ENCODE results near the gene DST. TPM values are rescaled to one million over a fixed set of nuclear protein-coding genes. Genes with fewer than 3 reads are reported as not detected.

DST gene
- total and polyA plus RNA-seq, 2 experiments from 2014 or later = 103 to 369 TPM

DNA sequence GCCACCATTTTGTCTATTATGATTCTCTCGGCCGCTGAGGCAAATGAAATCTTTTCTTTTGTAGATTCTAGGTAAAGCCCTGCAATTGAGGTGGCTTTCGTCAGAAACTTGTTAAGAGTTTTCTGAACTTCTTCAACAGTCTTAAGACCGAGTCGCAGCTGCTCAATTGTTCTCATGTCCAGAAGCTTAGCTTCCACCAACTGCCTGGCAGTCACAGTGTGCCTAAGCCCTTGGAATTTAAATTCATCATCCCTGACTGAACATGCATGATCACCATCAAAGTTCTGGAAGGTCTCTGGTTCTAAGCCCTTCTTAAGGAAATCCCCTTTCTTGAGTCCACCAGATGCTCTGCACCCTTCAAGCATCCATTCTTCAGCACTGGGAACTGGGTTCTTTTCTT, 25.7 kb downstream of the DST start:
- no peak overlapping the region for H3K4me3 ChIP-seq
- no peaks in the 10 kb centered on the region for H3K27me3 ChIP-seq
- H3K9me3 ChIP-seq (ENCODE audit: low read depth) = no peaks in the 10 kb centered on the region
- H4K20me1 ChIP-seq (ENCODE audit: insufficient read depth, poor library complexity, severe bottlenecking) = no peaks in the 10 kb centered on the region
- H3K4me1 ChIP-seq (ENCODE audit: insufficient read depth) = no peaks in the 10 kb centered on the region
- no peak for DNase-seq (ENCODE audit: low spot score)
- no peak overlapping the region for H2AFZ ChIP-seq
- H3K4me2 ChIP-seq = no peak overlapping the region
- no peak overlapping the region for H3K27ac ChIP-seq
- 88% methylated on average over 5 of the region's 5 CpGs for WGBS (ENCODE audit: low lambda C conversion rate, missing lambda C conversion rate)
- no peaks in the 10 kb centered on the region for H3K9me2 ChIP-seq (replicated peaks; ENCODE audit: insufficient read depth)
- no peaks in the 10 kb centered on the region for H3K79me2 ChIP-seq
- H3K36me3 ChIP-seq (replicated peaks; ENCODE audit: insufficient read depth, low read depth) = no peaks in the 10 kb centered on the region
- TF ChIP-seq EZH2phosphoT487 (IDR thresholded peaks at IDR 0.05; ENCODE audit: low read depth, severe bottlenecking, unreplicated experiment) = no peak
- no peak for TF ChIP-seq CTCF (IDR thresholded peaks at IDR 0.05; ENCODE audit: poor library complexity)
- TF ChIP-seq EZH2 (IDR thresholded peaks at IDR 0.05; ENCODE audit: borderline replicate concordance) = no peak

DNA sequence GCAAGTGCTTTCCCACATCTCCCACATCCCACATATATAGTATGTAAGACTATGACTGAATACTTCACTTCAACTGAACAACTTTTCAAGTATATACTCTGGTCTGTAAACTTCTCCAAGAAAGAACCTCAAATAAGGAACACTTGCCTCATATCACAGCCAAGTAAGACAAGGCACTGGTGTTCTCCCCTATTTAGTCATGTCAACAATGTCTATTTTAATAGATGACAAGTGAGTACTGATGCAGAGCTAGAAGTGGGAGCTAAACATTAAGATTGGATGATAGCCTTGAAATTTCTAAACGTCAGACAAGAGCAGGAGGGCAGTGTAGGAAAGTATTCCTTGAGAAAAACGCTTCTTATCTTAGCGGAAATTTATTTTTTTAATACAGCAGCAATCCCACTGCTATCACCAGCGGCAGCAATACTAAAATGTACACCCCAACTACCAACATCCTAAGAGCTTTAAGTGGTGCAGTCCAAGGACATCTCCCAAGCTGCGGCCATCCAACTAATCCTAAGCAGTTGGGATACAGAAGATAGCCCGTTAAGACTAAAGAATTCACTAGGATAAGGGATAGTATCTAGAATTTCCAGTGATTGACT, 29.3 kb downstream of the DST start:
- TF ChIP-seq CTCF (IDR thresholded peaks at IDR 0.05; ENCODE audit: poor library complexity) (no peak), EZH2 (IDR thresholded peaks at IDR 0.05; ENCODE audit: borderline replicate concordance) (no peak), EZH2phosphoT487 (IDR thresholded peaks at IDR 0.05; ENCODE audit: low read depth, severe bottlenecking, unreplicated experiment) (no peak)
- Histone ChIP-seq H3K79me2 (no peaks in the 10 kb centered on the region), H3K36me3 (replicated peaks; ENCODE audit: insufficient read depth, low read depth) (no peaks in the 10 kb centered on the region), H3K4me3 (no peak overlapping the region), H4K20me1 (ENCODE audit: insufficient read depth, poor library complexity, severe bottlenecking) (no peaks in the 10 kb centered on the region), H3K4me1 (ENCODE audit: insufficient read depth) (no peaks in the 10 kb centered on the region), H3K9me3 (ENCODE audit: low read depth) (no peaks in the 10 kb centered on the region), H3K4me2 (no peak overlapping the region), H3K27ac (no peak overlapping the region), H2AFZ (no peak overlapping the region), H3K9me2 (replicated peaks; ENCODE audit: insufficient read depth) (no peaks in the 10 kb centered on the region), H3K27me3 (no peaks in the 10 kb centered on the region)
- DNase-seq (ENCODE audit: low spot score) = no peak
- 88% methylated on average over 6 of the region's 6 CpGs for WGBS (ENCODE audit: low lambda C conversion rate, missing lambda C conversion rate)

GRCh38 chr6:56608332-56608731, 34.4 kb downstream of the DST start:
- Histone ChIP-seq H3K79me2 (no peaks in the 10 kb centered on the region), H3K9me3 (ENCODE audit: low read depth) (no peaks in the 10 kb centered on the region), H3K27me3 (no peaks in the 10 kb centered on the region), H3K4me3 (no peak overlapping the region), H3K27ac (no peak overlapping the region), H3K9me2 (replicated peaks; ENCODE audit: insufficient read depth) (no peaks in the 10 kb centered on the region), H3K4me2 (no peak overlapping the region), H3K4me1 (ENCODE audit: insufficient read depth) (no peaks in the 10 kb centered on the region), H4K20me1 (ENCODE audit: insufficient read depth, poor library complexity, severe bottlenecking) (no peaks in the 10 kb centered on the region), H2AFZ (no peak overlapping the region), H3K36me3 (replicated peaks; ENCODE audit: insufficient read depth, low read depth) (no peaks in the 10 kb centered on the region)
- TF ChIP-seq CTCF (IDR thresholded peaks at IDR 0.05; ENCODE audit: poor library complexity) = no peak
- TF ChIP-seq EZH2 (IDR thresholded peaks at IDR 0.05; ENCODE audit: borderline replicate concordance) = no peak
- TF ChIP-seq EZH2phosphoT487 (IDR thresholded peaks at IDR 0.05; ENCODE audit: low read depth, severe bottlenecking, unreplicated experiment) = no peak
- DNase-seq (ENCODE audit: low spot score) = no peak
- 97% methylated on average over 4 of the region's 4 CpGs for WGBS (ENCODE audit: low lambda C conversion rate, missing lambda C conversion rate)

All from hepatocyte (in vitro differentiated cells).